Calu3 (cell line): ENCODE measurements around the gene TMEM132D. TPM values are rescaled to one million over a fixed set of nuclear protein-coding genes. Genes with fewer than 3 reads are reported as not detected.

ENCODE experiments used
- BruUV-seq: library from RNA; stranded (reverse); fragments of 400-500 nt; replicated peaks from 2 replicates; lab custom pipeline; 2021; lab: Mats Ljungman, UMichigan
- CTCF ChIA-PET: fragments of 300-600 bp; sonication (Branson Sonifier 250); formaldehyde crosslinking; loops from one replicate; lab custom pipeline; 2022; ENCODE audit warnings: antibody characterized with exemption; lab: Charles Lee
- DNase-seq: peaks from one replicate; pipeline ENCODE4 v3.0.0; 2022
- H3K27ac Mint-ChIP-seq: one replicate; pipeline ENCODE4 v1.8.0; 2022; ENCODE audit warnings: mixed read lengths; ENCODE audit not compliant: unreplicated experiment
- H3K27me3 Mint-ChIP-seq: one replicate; pipeline ENCODE4 v1.8.0; 2022; ENCODE audit warnings: mixed read lengths; ENCODE audit not compliant: unreplicated experiment
- H3K36me3 Mint-ChIP-seq: one replicate; pipeline ENCODE4 v1.8.0; 2022; ENCODE audit warnings: mild to moderate bottlenecking, moderate library complexity, mixed read lengths; ENCODE audit not compliant: insufficient read depth, unreplicated experiment
- H3K4me1 Mint-ChIP-seq: one replicate; pipeline ENCODE4 v1.8.0; 2022; ENCODE audit warnings: mild to moderate bottlenecking, low read depth, mixed read lengths; ENCODE audit not compliant: unreplicated experiment
- H3K4me3 Mint-ChIP-seq: one replicate; pipeline ENCODE4 v1.8.0; 2022; ENCODE audit warnings: mild to moderate bottlenecking, low read depth, moderate library complexity, mixed read lengths; ENCODE audit not compliant: unreplicated experiment
- H3K9me3 Mint-ChIP-seq: one replicate; pipeline ENCODE4 v1.8.0; 2022; ENCODE audit warnings: low read depth, mixed read lengths; ENCODE audit not compliant: unreplicated experiment
- CTCF ChIP-seq: fragments of 200-600 bp; IDR thresholded peaks from one replicate; pipeline ENCODE4 v1.8.0; 2022; ENCODE audit warnings: antibody characterized with exemption; ENCODE audit not compliant: unreplicated experiment
- intact Hi-C: fragments of 100-400 bp; cut with micrococcal nuclease; formaldehyde crosslinking; loops from one replicate; pipeline ENCODE4 v1.10.0; 2022; ENCODE audit not compliant: unreplicated experiment
- total RNA-seq: library from RNA; stranded (reverse); gene quantifications from 2 replicates; pipeline ENCODE4 v1.2.3, GENCODE V29; 2022

Gene TMEM132D
- total RNA-seq, 1 experiment from 2014 or later: not detected

GRCh38 chr12:129604506-129604905 lies 299.3 kb downstream of the TMEM132D start:
- DNase-seq: no peak
- no TSS peak for BruUV-seq
- Mint-ChIP-seq H3K36me3 (no peaks in the 10 kb centered on the region), H3K9me3 (peaks cover 15% of the 10 kb centered on the region), H3K27ac (no peak overlapping the region), H3K4me3 (no peak overlapping the region), H3K27me3 (no peaks in the 10 kb centered on the region), H3K4me1 (no peaks in the 10 kb centered on the region)
- intact Hi-C loops: no loop called here
- CTCF ChIA-PET: no interaction called here
- TF ChIP-seq CTCF: no peak

DNA sequence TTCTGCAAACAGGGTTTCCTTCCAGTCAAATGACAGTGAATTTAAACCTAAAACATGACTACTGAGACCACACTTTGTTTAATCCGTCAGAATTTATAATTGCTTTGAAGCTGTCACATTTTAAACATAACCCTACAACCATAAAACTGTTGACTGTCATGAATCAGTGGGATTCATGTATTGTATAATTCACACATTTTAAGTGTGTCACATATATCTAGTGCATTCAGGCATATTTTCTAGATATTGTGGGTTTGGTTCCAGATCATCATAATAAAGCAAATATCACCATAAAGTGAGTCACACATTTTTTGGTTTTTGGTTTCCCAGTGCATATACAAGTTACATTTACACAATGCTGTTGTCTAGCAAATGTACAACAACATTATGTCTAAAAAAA lies 304.4 kb downstream of the TMEM132D start:
- H3K9me3 Mint-ChIP-seq: peaks cover 14% of the 10 kb centered on the region
- no peaks in the 10 kb centered on the region for H3K36me3 Mint-ChIP-seq
- no peaks in the 10 kb centered on the region for H3K27me3 Mint-ChIP-seq
- no peaks in the 10 kb centered on the region for H3K4me1 Mint-ChIP-seq
- CTCF ChIA-PET: no interaction called here
- intact Hi-C loops: no loop called here
- no peak overlapping the region for H3K27ac Mint-ChIP-seq
- no TSS peak for BruUV-seq
- DNase-seq: no peak
- no peak overlapping the region for H3K4me3 Mint-ChIP-seq
- TF ChIP-seq CTCF: no peak

DNA sequence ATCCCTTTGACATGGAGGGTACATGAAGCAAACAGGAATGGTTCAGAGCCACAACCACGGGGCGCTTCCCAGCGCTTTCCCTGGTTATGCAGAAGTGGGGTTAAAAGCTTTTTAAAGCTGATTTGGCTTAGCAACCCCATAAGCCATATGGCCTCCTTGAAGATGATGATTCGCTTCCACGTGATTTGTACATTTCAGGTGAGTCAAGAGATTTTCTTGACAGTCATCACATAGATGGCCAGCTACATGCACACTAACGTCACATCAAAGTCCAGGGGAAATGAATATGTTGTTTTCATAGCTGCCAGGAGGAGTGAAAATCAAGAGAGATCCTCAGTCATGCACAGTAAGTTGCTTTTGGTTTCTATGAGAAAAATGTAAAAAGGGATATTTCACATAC lies 309.7 kb downstream of the TMEM132D start:
- DNase-seq: no peak
- Mint-ChIP-seq H3K36me3 (no peaks in the 10 kb centered on the region), H3K27ac (no peak overlapping the region), H3K4me3 (no peak overlapping the region), H3K4me1 (no peaks in the 10 kb centered on the region), H3K9me3 (peaks cover 27% of the 10 kb centered on the region), H3K27me3 (no peaks in the 10 kb centered on the region)
- CTCF ChIA-PET: no interaction called here
- intact Hi-C loops: no loop called here
- no TSS peak for BruUV-seq
- TF ChIP-seq CTCF: no peak

DNA sequence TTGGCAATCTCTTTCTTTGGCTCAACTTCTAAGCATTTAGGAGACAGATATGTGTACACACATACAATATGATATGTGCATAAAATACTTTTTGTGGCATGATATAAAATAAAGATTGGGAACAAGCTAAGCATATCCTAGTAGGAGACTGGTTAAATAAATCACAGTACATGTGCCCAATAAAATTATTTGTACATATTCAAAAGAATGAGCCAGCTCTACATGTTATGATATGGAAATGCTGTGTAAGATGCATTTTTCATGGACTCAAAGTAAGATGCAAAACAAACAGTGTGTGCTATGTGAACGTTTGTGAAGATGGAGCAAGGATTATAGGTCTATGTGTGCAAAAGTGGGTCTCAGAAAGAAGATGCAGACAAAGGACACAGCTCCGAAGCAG lies 311.4 kb downstream of the TMEM132D start:
- Mint-ChIP-seq H3K27ac (no peak overlapping the region), H3K27me3 (no peaks in the 10 kb centered on the region), H3K36me3 (no peaks in the 10 kb centered on the region), H3K9me3 (peaks cover 31% of the 10 kb centered on the region), H3K4me1 (no peaks in the 10 kb centered on the region), H3K4me3 (no peak overlapping the region)
- no peak for DNase-seq
- intact Hi-C loops: no loop called here
- BruUV-seq: no TSS peak
- CTCF ChIA-PET: no interaction called here
- no peak for TF ChIP-seq CTCF
